RWPE1 (cell line): ENCODE results near the gene FIBP.

Source experiments
- CTCF ChIA-PET: fragments of 350-600 bp; sonication (Branson Sonifier 250); formaldehyde crosslinking; extraction: SDS; loops from one replicate; lab custom pipeline; 2021; lab: Yijun Ruan, JAX
- POLR2A ChIA-PET: fragments of 400-600 bp; formaldehyde crosslinking; extraction: SDS; loops from one replicate; lab custom pipeline; 2020; ENCODE audit warnings: antibody characterized with exemption; ENCODE audit not compliant: low non-redundant PET; lab: Yijun Ruan, JAX
- DNase-seq: peaks from one replicate; pipeline ENCODE4 v3.0.0; 2012; ENCODE audit warnings: low spot score
- H3K27ac ChIP-seq: fragments of 450-650 bp; 2 replicates; pipeline ENCODE4 v1.5.1; 2017
- TF ChIP-seq, protein P1 (sequence below): fragments of 450-650 bp; conservative IDR thresholded peaks from 2 replicates; pipeline ENCODE4 v1.5.1; 2017; ENCODE audit warnings: low read depth, mild to moderate bottlenecking

Gene FIBP

DNA sequence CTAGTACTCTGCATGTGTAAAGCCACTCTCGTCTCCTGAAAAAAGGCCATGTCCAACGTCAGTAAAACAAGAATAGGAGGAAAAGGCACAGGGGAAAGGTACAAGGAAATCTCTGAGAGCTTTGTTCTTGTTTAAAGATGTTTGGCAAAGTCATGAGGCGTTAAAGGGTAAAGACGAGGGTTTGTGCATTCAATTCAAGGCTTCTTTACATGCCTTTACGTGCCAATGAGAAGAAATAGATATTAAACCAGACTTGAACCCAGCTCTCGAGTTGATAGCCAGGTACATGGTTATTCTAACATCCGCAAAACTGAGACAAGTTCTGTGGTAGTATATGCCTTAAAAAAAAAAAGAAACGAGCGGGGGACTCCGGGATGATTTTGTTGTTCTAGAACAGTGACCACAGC, 29.6 kb downstream of the FIBP start:
- peak overlapping the region; percentile 98 for H3K27ac ChIP-seq
- CTCF ChIA-PET: interaction anchor here (2.6 kb wide), 1 partner anchor 26 kb away, joined by 15 read pairs; no protein-coding TSS in a partner anchor
- TF ChIP-seq, protein P1, sequence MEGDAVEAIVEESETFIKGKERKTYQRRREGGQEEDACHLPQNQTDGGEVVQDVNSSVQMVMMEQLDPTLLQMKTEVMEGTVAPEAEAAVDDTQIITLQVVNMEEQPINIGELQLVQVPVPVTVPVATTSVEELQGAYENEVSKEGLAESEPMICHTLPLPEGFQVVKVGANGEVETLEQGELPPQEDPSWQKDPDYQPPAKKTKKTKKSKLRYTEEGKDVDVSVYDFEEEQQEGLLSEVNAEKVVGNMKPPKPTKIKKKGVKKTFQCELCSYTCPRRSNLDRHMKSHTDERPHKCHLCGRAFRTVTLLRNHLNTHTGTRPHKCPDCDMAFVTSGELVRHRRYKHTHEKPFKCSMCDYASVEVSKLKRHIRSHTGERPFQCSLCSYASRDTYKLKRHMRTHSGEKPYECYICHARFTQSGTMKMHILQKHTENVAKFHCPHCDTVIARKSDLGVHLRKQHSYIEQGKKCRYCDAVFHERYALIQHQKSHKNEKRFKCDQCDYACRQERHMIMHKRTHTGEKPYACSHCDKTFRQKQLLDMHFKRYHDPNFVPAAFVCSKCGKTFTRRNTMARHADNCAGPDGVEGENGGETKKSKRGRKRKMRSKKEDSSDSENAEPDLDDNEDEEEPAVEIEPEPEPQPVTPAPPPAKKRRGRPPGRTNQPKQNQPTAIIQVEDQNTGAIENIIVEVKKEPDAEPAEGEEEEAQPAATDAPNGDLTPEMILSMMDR: no peak
- POLR2A ChIA-PET: interaction anchor here (0.6 to 1.6 kb wide), 4 partner anchors 27 to 64 kb away, joined by 3 to 14 read pairs (median 4); partner anchors contain the start of gene FIBP
- no peak for DNase-seq

DNA sequence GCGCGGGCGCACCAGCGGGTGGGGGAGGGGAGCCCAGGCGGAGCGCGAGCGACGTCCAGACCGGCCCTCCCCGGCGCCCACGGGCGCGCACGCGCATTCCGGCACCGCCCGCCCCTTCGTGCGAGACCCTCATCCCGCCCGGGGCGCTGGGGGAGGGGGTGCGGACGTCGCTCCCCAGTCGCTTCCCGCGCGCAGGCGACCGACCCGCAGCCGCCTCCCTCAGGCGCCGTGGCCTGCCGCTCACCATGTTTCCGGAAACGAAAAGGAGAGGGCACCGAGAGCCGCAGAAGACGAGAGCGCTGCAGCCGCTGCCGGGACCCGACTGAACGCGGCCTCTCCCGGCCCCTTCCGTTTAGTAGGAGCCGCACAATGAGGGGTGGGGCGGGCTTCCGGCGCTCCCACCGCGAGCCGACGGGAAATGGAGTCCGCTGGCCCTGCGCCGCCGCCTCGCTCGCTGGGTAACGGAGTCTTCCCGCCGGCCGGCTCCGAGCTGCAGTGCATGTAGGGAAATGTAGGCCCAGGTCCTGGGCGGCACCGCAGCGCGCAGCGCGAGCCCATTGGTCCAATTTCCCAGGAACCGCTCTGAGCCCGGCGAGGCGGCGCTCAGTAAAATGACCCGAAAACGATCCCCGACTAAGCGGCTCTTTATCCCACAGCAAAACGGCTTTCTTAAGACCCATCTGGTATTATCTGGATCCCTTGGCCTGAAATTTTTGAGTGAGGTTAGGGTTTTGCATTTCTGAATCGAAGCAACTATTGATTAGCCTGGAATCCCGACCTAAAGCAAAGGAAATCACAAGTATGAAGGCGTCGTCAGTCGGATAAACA, 30.2 kb downstream of the FIBP start, which contains the start of gene CFL1:
Gene CFL1, minus strand, starts transcription at position 328 of the 828 bp plus-strand sequence. Its CDS starts 81 bp downstream, at position 247.
- TF ChIP-seq, protein P1: no peak
- CTCF ChIA-PET: no interaction called here
- H3K27ac ChIP-seq: peak within 1 kb of the TSS; percentile 98
- peak; percentile 90 for DNase-seq
- POLR2A ChIA-PET: interaction anchor here (0.6 to 1.6 kb wide), 3 partner anchors 26 to 65 kb away, joined by 3 to 4 read pairs (median 4); no protein-coding TSS in a partner anchor

DNA sequence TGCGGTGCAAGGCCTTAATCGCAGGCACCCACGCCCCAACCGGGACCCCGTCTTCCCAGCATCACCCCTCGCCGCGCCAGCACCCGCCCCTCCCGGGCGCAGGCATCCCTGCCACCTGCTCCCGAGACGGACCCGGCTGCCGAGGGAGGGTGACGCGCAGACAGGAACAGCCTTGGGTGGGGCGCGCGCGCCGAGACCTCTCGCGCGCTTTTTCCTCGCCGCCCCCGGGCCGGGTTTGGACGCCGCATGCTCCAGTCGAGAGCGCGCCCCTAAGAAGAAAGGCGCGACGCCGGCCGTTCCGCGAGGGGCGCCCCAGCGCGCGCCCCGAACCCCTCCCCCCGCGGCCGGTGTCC, 30.8 kb downstream of the FIBP start:
- TF ChIP-seq, protein P1: no peak
- H3K27ac ChIP-seq: peak overlapping the region; percentile 98
- POLR2A ChIA-PET: no interaction called here
- CTCF ChIA-PET: no interaction called here
- DNase-seq: no peak

DNA sequence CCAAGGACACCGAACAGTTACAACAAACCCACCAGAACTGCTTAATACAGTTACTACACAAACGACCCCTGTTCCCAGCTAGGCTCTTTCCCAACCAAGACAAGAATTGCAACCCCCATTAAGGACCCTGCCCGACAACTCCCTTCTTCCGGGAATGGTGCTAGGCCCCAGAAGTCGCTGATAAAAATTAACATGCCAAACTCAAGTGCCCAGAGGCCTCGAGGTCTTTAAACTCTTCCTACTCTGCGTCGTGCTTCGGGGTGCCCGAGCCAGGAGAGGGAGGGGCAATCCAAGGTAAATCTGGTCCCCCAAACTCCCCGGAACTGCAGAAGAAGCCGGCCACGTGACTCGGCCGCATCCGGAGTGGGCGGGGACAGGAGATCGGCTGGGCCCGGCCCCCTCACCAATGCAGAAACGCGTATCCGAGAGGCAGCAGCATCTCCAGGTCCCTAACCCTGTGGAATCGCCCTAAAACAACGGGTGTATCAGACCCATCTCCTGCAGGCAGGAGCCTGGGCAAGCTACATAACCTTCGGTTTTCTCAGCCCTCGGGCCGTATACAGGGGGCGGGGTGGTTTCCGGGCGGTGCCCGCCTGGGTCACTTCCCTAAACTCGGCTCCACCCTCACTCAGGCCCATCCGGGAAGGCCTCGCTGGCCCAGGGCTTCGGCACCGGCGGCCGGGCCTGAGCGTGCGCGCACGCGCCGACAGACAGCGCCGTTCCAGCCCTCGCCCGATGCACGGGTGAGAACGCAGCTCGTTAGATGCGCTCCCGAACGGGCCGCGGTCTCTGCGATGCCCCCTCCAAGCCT, 31.4 kb downstream of the FIBP start:
- POLR2A ChIA-PET: no interaction called here
- H3K27ac ChIP-seq: peak overlapping the region; percentile 98
- DNase-seq: no peak
- CTCF ChIA-PET: no interaction called here
- TF ChIP-seq, protein P1: no peak

DNA sequence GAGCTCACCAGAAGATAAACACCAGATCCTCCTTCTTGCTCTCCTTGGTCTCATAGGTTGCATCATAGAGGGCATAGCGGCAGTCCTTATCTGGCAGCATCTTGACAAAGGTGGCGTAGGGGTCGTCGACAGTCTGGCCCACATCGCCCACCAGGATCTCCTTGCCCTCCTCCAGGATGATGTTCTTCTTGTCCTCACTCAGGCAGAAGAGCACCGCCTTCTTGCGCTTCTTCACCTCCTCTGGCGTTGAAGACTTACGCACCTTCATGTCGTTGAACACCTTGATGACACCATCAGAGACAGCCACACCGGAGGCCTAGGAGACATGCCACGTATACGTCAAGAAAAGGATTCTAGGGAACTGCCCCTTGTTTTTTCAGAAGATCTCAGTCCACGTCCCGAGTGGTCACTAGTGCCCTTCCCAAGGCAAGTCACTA, 32.3 kb downstream of the FIBP start:
- TF ChIP-seq, protein P1: no peak
- POLR2A ChIA-PET: no interaction called here
- no peak for DNase-seq
- H3K27ac ChIP-seq: peak overlapping the region; percentile 12; the same call in 1 of the 2 replicates
- CTCF ChIA-PET: no interaction called here
